Measurements from ENCODE around the gene ZNRD2. TPM values are rescaled to one million over a fixed set of nuclear protein-coding genes. Genes with fewer than 3 reads are reported as not detected.
A peak's percentile ranks its signal among the peaks of the same experiment; 100 is the strongest.

The ZNRD2 gene
- total RNA-seq, 4 donors from 2014 or later: 28.2 to 79.1 (median 41.3) TPM

- peak in 1 of 2 donors; percentile 12 for TF ChIP-seq POLR2A (IDR thresholded peaks at IDR 0.05)
- TF ChIP-seq, protein P1, sequence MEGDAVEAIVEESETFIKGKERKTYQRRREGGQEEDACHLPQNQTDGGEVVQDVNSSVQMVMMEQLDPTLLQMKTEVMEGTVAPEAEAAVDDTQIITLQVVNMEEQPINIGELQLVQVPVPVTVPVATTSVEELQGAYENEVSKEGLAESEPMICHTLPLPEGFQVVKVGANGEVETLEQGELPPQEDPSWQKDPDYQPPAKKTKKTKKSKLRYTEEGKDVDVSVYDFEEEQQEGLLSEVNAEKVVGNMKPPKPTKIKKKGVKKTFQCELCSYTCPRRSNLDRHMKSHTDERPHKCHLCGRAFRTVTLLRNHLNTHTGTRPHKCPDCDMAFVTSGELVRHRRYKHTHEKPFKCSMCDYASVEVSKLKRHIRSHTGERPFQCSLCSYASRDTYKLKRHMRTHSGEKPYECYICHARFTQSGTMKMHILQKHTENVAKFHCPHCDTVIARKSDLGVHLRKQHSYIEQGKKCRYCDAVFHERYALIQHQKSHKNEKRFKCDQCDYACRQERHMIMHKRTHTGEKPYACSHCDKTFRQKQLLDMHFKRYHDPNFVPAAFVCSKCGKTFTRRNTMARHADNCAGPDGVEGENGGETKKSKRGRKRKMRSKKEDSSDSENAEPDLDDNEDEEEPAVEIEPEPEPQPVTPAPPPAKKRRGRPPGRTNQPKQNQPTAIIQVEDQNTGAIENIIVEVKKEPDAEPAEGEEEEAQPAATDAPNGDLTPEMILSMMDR (IDR thresholded peaks at IDR 0.05): no peak
These were observed 36.8 kb downstream of the ZNRD2 start for GRCh38 chr11:65606876-65607613.

DNA sequence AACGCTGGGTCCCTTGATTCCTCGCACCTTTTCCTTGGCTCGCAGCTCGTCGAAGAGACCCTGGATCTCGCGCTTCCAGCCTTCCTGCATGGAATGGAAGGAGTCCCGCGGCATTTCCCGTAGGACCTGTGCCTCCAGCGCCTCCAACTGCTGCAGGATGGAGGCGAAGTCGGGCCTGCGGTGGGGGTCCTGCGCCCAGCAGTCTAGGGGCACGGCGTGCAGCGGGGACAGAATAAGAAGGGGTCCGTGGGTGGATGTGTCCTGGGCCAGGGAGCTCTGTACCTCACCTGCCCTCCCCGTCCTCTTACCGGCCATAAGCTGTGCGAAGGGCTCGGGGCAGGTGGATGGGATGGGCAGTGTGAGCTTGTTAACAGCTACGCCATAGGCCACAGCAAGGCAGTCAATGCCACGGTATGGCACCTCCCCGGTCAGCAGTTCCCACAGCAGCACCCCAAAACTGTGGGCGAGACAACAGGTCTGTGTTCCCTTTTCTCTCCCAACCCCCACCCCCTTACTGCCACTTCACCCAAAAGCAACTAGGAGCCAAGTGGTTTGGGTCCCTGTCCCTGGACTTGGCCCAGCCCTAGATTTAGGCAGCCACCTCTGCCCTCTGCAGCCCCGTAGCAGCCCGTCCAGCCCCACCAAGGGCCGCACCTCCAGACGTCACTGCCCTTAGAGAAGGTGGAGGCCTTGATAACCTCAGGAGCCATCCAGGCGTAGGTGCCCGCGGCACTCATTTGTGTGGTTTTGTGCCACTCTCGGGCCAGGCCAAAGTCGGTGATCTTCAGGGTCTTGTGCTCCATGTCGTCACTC, 37.5 kb downstream of the ZNRD2 start:
- intact Hi-C loops (cut with DNase I): no loop called here
- Histone ChIP-seq H3K4me1 (peaks cover 18 to 48% of the 10 kb centered on the region in 2 donors), H3K27ac (peak overlapping the region in 1 of 3 donors; percentile 44), H3K9me3 (no peaks in the 10 kb centered on the region), H3K4me3 (replicated peaks in 1 of 3) (peak overlapping the region in 1 of 3 donors; percentile 15), H3K27me3 (no peaks in the 10 kb centered on the region), H3K36me3 (peaks cover 25% of the 10 kb centered on the region in 2 donors)
- TF ChIP-seq, protein P1 (IDR thresholded peaks at IDR 0.05): no peak
- no peak for TF ChIP-seq POLR2A (IDR thresholded peaks at IDR 0.05)
- WGBS, 2 donors: 79 to 80% methylated on average over 30 to 33 of the region's 37 CpGs
- no peak for DNase-seq

More at GRCh38 chr11:65606876-65607613, 36.8 kb downstream of the ZNRD2 start:
- Histone ChIP-seq H3K4me1 (peaks cover 10 to 42% of the 10 kb centered on the region in 2 donors), H3K36me3 (peaks cover 25% of the 10 kb centered on the region in 2 donors), H3K27ac (peak overlapping the region; percentile 49 to 80 (median 78)), H3K27me3 (no peaks in the 10 kb centered on the region), H3K9me3 (no peaks in the 10 kb centered on the region), H3K4me3 (replicated peaks in 1 of 3) (peak overlapping the region in 1 of 3 donors; percentile 15)
- peak; percentile 94 to 97 for DNase-seq
- intact Hi-C loops (cut with DNase I): no loop called here
- WGBS, 2 donors: 30 to 55% methylated on average over 51 to 62 of the region's 67 CpGs

- H3K27me3 ChIP-seq: no peaks in the 10 kb centered on the region
- peaks cover 28 to 54% of the 10 kb centered on the region in 2 donors for H3K4me1 ChIP-seq
- intact Hi-C loops (cut with DNase I): no loop called here
- H3K9me3 ChIP-seq: no peaks in the 10 kb centered on the region
- no peak for DNase-seq
- WGBS, 2 donors: 74 to 79% methylated on average over 3 of the region's 3 CpGs
- H3K27ac ChIP-seq: no peak overlapping the region
- H3K36me3 ChIP-seq: peaks cover 14 to 16% of the 10 kb centered on the region in 2 donors
- H3K4me3 ChIP-seq (replicated peaks in 1 of 3): no peak overlapping the region
- no peak for TF ChIP-seq POLR2A (IDR thresholded peaks at IDR 0.05)
These were observed 39.0 kb downstream of the ZNRD2 start for GRCh38 chr11:65609229-65609628.

GRCh38 chr11:65609665-65610064, 39.4 kb downstream of the ZNRD2 start:
- no peaks in the 10 kb centered on the region for H3K27me3 ChIP-seq
- TF ChIP-seq, protein P1 (IDR thresholded peaks at IDR 0.05): no peak
- no peak for TF ChIP-seq POLR2A (IDR thresholded peaks at IDR 0.05)
- peaks cover 30 to 54% of the 10 kb centered on the region in 2 donors for H3K4me1 ChIP-seq
- no peak overlapping the region for H3K4me3 ChIP-seq (replicated peaks in 1 of 3)
- peak overlapping the region in 1 of 3 donors; percentile 43 for H3K27ac ChIP-seq
- H3K36me3 ChIP-seq: peaks cover 12% of the 10 kb centered on the region in 2 donors
- intact Hi-C loops (cut with DNase I): no loop called here
- H3K9me3 ChIP-seq: no peaks in the 10 kb centered on the region
- WGBS, 2 donors: 77 to 82% methylated on average over 5 of the region's 5 CpGs
- no peak for DNase-seq

GRCh38 chr11:65610404-65610803, 40.1 kb downstream of the ZNRD2 start:
- intact Hi-C loops (cut with DNase I): no loop called here
- peaks cover 31 to 54% of the 10 kb centered on the region in 2 donors for H3K4me1 ChIP-seq
- H3K36me3 ChIP-seq: peaks cover 4 to 6% of the 10 kb centered on the region in 2 donors
- no peaks in the 10 kb centered on the region for H3K27me3 ChIP-seq
- H3K4me3 ChIP-seq (replicated peaks in 1 of 3): no peak overlapping the region
- H3K27ac ChIP-seq: peak overlapping the region in 2 of 3 donors; percentile 43 to 46
- H3K9me3 ChIP-seq: no peaks in the 10 kb centered on the region
- TF ChIP-seq POLR2A (IDR thresholded peaks at IDR 0.05): no peak
- TF ChIP-seq, protein P1 (IDR thresholded peaks at IDR 0.05): no peak
- DNase-seq: no peak
- WGBS, 2 donors: 58 to 67% methylated on average over 6 of the region's 6 CpGs
